ENCODE results near the gene MPDZ. TPM values are rescaled to one million over a fixed set of nuclear protein-coding genes. Genes with fewer than 3 reads are reported as not detected.
"Not testable (repeated sequence)": the region's sequence is repeated elsewhere in the genome, so short reads cannot be mapped to it uniquely, and the experiment has no call there.

The MPDZ gene
- total RNA-seq, 1 experiment from 2014 or later: 14.3 TPM

GRCh38 chr9:13266167-13266566 is 13.3 kb downstream of the MPDZ start:
- no peak for DNase-seq (ENCODE audit: extremely low read depth, low read depth)

GRCh38 chr9:13264788-13265187 is 14.7 kb downstream of the MPDZ start:
- DNase-seq (ENCODE audit: extremely low read depth, low read depth): no peak

GRCh38 chr9:13263511-13263910 is 16.0 kb downstream of the MPDZ start:
- no peak for DNase-seq (ENCODE audit: extremely low read depth, low read depth)

GRCh38 chr9:13252852-13253251 is 26.6 kb downstream of the MPDZ start:
- no peak for DNase-seq (ENCODE audit: extremely low read depth, low read depth)

GRCh38 chr9:13244181-13244580 is 35.3 kb downstream of the MPDZ start:
- DNase-seq (ENCODE audit: extremely low read depth, low read depth): no peak

GRCh38 chr9:13241283-13241682 is 38.2 kb downstream of the MPDZ start:
- DNase-seq (ENCODE audit: extremely low read depth, low read depth): no peak

- no peak for DNase-seq (ENCODE audit: extremely low read depth, low read depth)
Measured at GRCh38 chr9:13239660-13240059, 39.8 kb downstream of the MPDZ start.

- no peak for DNase-seq (ENCODE audit: extremely low read depth, low read depth)
Measured at GRCh38 chr9:13239208-13239607, 40.3 kb downstream of the MPDZ start.

GRCh38 chr9:13234932-13235331 is 44.6 kb downstream of the MPDZ start:
- DNase-seq (ENCODE audit: extremely low read depth, low read depth): no peak

GRCh38 chr9:13228431-13228830 is 51.1 kb downstream of the MPDZ start:
- no peak for DNase-seq (ENCODE audit: extremely low read depth, low read depth)

GRCh38 chr9:13224366-13224765 is 55.1 kb downstream of the MPDZ start:
- no peak for DNase-seq (ENCODE audit: extremely low read depth, low read depth)

- DNase-seq (ENCODE audit: extremely low read depth, low read depth): not testable (repeated sequence)
Measured at GRCh38 chr9:13222733-13223132, 56.8 kb downstream of the MPDZ start.

GRCh38 chr9:13221741-13222140 is 57.8 kb downstream of the MPDZ start:
- DNase-seq (ENCODE audit: extremely low read depth, low read depth): no peak

GRCh38 chr9:13220837-13221236 is 58.7 kb downstream of the MPDZ start:
- DNase-seq (ENCODE audit: extremely low read depth, low read depth): no peak

GRCh38 chr9:13215791-13216554 is 63.5 kb downstream of the MPDZ start:
- DNase-seq (ENCODE audit: extremely low read depth, low read depth): no peak

- DNase-seq (ENCODE audit: extremely low read depth, low read depth): no peak
Measured at GRCh38 chr9:13213998-13214397, 65.5 kb downstream of the MPDZ start.

- DNase-seq (ENCODE audit: extremely low read depth, low read depth): peak; percentile 2
Measured at GRCh38 chr9:13213337-13213736, 66.2 kb downstream of the MPDZ start.

- DNase-seq (ENCODE audit: extremely low read depth, low read depth): no peak
Measured at GRCh38 chr9:13210306-13210705, 69.2 kb downstream of the MPDZ start.

- no peak for DNase-seq (ENCODE audit: extremely low read depth, low read depth)
Measured at GRCh38 chr9:13209498-13209897, 70.0 kb downstream of the MPDZ start.

- no peak for DNase-seq (ENCODE audit: extremely low read depth, low read depth)
Measured at GRCh38 chr9:13205824-13206223, 73.7 kb downstream of the MPDZ start.

- DNase-seq (ENCODE audit: extremely low read depth, low read depth): no peak
Measured at GRCh38 chr9:13190040-13190439, 89.5 kb downstream of the MPDZ start.

GRCh38 chr9:13189362-13189761 is 90.1 kb downstream of the MPDZ start:
- DNase-seq (ENCODE audit: extremely low read depth, low read depth): no peak

GRCh38 chr9:13186774-13187173 is 92.7 kb downstream of the MPDZ start:
- DNase-seq (ENCODE audit: extremely low read depth, low read depth): no peak

Data from NCI-H460 (cell line).